ENCODE results near the gene GLIPR1L2. TPM values are rescaled to one million over a fixed set of nuclear protein-coding genes. Genes with fewer than 3 reads are reported as not detected.
"Not testable (repeated sequence)": the region's sequence is repeated elsewhere in the genome, so short reads cannot be mapped to it uniquely, and the experiment has no call there.

The GLIPR1L2 gene
- 1 to 10 TPM in 2 of 3 donors, under 1 TPM in 1; 0.80 to 6.3 (median 2.3) TPM for total RNA-seq

DNA sequence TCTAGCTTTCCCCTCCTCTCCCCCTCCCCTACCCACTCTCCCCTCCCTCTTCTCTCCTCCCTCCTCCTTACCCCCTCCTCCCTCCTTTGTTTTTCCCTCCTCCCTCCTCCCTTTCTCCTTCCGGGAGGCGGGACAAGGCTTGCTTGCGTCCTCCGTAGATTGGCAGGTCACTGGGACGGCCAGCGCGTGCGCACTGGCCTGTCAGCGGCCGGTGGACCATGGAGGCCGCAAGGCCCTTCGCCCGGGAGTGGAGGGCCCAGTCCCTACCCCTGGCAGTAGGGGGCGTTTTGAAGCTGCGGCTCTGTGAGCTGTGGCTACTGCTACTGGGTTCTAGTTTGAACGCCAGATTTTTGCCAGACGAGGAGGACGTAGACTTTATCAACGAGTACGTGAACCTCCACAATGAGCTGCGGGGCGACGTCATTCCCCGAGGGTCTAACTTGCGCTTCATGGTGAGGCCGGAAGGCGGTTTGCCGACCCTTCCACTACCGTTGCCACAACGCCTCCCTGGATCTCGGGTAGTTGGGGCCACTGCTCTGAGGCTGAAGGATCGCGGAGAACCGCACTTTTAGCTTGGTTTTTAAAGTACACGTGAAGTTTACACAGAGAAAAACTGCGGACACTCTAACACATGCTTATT, at the start of gene GLIPR1L2:
TSS of gene GLIPR1L2 (plus strand) at position 191 of the 640 bp plus-strand sequence. CDS start at position 219, 28 bp downstream.
- intact Hi-C loops (cut with DNase I; ENCODE audit: low total_unique reads), result loop anchor here (5.0 kb wide), 1 partner anchor 54 kb away; no protein-coding TSS in a partner anchor

DNA sequence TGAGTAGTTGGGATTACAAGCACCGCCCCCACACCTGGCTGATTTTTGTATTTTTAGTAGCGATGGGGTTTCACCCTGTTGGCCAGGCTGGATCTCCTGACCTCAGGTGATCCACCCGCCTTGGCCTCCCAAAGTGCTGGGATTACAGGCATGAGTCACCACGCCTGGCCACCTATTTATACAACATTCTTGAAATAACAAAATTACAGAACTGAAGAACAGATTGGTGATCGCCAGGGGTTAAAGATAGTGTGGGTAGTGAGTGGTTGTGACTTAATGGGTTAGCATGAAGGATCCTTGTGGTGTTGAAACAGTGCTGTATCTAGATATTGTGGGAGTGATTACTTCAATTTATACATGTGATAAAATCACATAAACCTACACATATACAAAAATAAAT, 49.0 kb upstream of the GLIPR1L2 start:
- Histone ChIP-seq H3K9me3 (no peaks in the 10 kb centered on the region), H3K27me3 (no peaks in the 10 kb centered on the region), H3K36me3 (peaks cover 4% of the 10 kb centered on the region), H3K4me3 (no peak overlapping the region), H3K4me1 (no peaks in the 10 kb centered on the region), H3K27ac (no peak overlapping the region)
- intact Hi-C loops (cut with DNase I; ENCODE audit: low total_unique reads), result no loop called here
- TF ChIP-seq, protein P1, sequence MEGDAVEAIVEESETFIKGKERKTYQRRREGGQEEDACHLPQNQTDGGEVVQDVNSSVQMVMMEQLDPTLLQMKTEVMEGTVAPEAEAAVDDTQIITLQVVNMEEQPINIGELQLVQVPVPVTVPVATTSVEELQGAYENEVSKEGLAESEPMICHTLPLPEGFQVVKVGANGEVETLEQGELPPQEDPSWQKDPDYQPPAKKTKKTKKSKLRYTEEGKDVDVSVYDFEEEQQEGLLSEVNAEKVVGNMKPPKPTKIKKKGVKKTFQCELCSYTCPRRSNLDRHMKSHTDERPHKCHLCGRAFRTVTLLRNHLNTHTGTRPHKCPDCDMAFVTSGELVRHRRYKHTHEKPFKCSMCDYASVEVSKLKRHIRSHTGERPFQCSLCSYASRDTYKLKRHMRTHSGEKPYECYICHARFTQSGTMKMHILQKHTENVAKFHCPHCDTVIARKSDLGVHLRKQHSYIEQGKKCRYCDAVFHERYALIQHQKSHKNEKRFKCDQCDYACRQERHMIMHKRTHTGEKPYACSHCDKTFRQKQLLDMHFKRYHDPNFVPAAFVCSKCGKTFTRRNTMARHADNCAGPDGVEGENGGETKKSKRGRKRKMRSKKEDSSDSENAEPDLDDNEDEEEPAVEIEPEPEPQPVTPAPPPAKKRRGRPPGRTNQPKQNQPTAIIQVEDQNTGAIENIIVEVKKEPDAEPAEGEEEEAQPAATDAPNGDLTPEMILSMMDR (IDR thresholded peaks at IDR 0.05), result no peak
- no peak for TF ChIP-seq POLR2AphosphoS5 (IDR thresholded peaks at IDR 0.05)
- no peak for DNase-seq (ENCODE audit: low spot score in 2 of 2)

More for the DNA sequence above, at the start of gene GLIPR1L2:
- Histone ChIP-seq H3K4me3 (peak within 1 kb of the TSS; percentile 51 to 84 (median 70)), H3K27ac (peak within 1 kb of the TSS; percentile 96), H3K9me3 (no peaks in the 10 kb centered on the region), H3K4me1 (peaks cover 0 to 5% of the 10 kb centered on the region in 2 donors), H3K27me3 (no peaks in the 10 kb centered on the region), H3K36me3 (no peaks in the 10 kb centered on the region)
- TF ChIP-seq POLR2AphosphoS5 (IDR thresholded peaks at IDR 0.05) (peak; percentile 94 to 98 (median 97)), POLR2A (IDR thresholded peaks at IDR 0.05) (peak; percentile 69)
- TF ChIP-seq, protein P1 (IDR thresholded peaks at IDR 0.05), result peak; percentile 62 to 93 (median 82)
- peak; percentile 91 to 94 for DNase-seq (ENCODE audit: low spot score in 2 of 2)

DNA sequence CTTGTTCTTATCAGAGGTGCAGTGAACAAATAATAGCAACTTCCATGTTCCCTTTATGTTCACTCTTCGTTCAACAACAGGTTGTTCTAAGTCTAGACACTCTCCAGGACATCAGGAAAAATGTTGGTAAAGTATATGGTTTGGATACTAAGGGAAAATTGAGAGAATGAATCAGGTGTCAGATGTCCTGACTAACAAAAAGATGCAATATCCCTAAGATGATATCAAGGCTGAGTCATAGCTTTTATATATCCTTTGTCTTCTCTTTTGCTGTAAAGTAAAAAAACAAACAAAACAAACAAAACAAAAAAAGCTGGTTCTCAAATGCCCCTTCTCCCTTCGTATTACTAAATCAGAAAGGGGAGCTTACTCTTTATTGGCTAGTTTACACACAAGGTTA, 45.4 kb upstream of the GLIPR1L2 start:
- no peaks in the 10 kb centered on the region for H3K9me3 ChIP-seq
- TF ChIP-seq, protein P1 (IDR thresholded peaks at IDR 0.05), result no peak
- no peak for TF ChIP-seq POLR2A (IDR thresholded peaks at IDR 0.05)
- TF ChIP-seq POLR2AphosphoS5 (IDR thresholded peaks at IDR 0.05), result no peak
- intact Hi-C loops (cut with DNase I; ENCODE audit: low total_unique reads), result no loop called here
- H3K27me3 ChIP-seq, result no peaks in the 10 kb centered on the region
- H3K36me3 ChIP-seq, result no peaks in the 10 kb centered on the region
- H3K4me1 ChIP-seq, result no peaks in the 10 kb centered on the region
- H3K27ac ChIP-seq, result no peak overlapping the region
- no peak for DNase-seq (ENCODE audit: low spot score in 2 of 2)
- no peak overlapping the region for H3K4me3 ChIP-seq

DNA sequence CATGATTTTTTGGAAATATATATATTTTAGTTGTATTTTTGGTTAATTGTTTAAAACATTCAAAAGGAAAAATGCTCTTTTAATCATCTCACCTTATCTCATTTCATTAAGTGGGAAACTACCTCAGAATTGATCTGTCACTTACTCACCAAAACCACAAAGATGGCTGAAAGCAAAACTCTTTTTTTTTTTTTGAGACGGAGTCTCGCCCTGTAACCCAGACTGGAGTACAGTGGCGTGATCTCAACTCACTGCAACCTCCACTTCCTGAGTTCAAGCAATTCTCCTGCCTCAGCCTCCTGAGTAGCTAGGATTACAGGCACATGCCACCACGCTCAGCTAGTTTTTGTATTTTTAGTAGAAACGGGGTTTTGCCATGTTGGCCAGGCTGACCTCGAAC, 44.7 kb upstream of the GLIPR1L2 start:
- H3K27ac ChIP-seq; DNase-seq (ENCODE audit: low spot score in 2 of 2); intact Hi-C loops (cut with DNase I; ENCODE audit: low total_unique reads); H3K4me3 ChIP-seq; H3K9me3 ChIP-seq; H3K27me3 ChIP-seq; H3K4me1 ChIP-seq; H3K36me3 ChIP-seq: not testable (repeated sequence)

DNA sequence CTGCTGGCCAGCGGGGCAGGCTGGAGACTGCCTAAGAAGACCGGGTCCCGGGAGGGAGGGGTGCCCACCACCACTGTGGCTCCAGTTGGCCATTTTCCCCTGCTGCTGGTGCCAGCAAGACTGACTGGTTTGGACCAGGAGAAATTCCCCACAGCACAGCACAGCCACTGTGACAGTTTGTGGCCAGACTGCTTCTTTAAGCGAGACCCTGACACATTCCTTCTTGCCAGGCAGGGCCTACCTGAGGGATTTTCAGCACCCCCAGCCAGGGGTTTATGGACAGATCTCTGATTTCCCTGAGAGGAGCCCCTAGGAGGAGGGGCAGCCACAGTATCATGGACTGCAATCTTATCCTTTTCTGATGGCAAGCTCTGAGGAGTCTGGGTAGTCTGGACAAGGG, 40.9 kb upstream of the GLIPR1L2 start:
- no peaks in the 10 kb centered on the region for H3K27me3 ChIP-seq
- no peaks in the 10 kb centered on the region for H3K4me1 ChIP-seq
- H3K36me3 ChIP-seq, result no peaks in the 10 kb centered on the region
- H3K27ac ChIP-seq, result no peak overlapping the region
- TF ChIP-seq, protein P1 (IDR thresholded peaks at IDR 0.05), result no peak
- TF ChIP-seq POLR2A (IDR thresholded peaks at IDR 0.05) (no peak), POLR2AphosphoS5 (IDR thresholded peaks at IDR 0.05) (no peak)
- no peaks in the 10 kb centered on the region for H3K9me3 ChIP-seq
- no peak overlapping the region for H3K4me3 ChIP-seq
- no peak for DNase-seq (ENCODE audit: low spot score in 2 of 2)
- intact Hi-C loops (cut with DNase I; ENCODE audit: low total_unique reads), result no loop called here
